HepG2 (cell line): ENCODE measurements around the gene RABIF. TPM values are rescaled to one million over a fixed set of nuclear protein-coding genes. Genes with fewer than 3 reads are reported as not detected.

ENCODE experiments used
- AHR ChIP-seq: IDR thresholded peaks from 2 replicates; pipeline ENCODE4 v1.6.1; 2018; ENCODE audit warnings: missing genetic modification reagents, missing compliant biosample characterization
- ETV5 ChIP-seq: IDR thresholded peaks from 2 replicates; pipeline ENCODE4 v1.6.1; 2018; ENCODE audit warnings: missing biosample characterization, missing genetic modification reagents, inconsistent platforms, borderline replicate concordance
- GATAD2A ChIP-seq: IDR thresholded peaks from 2 replicates; pipeline ENCODE4 v1.6.1; 2016
- KAT7 ChIP-seq: IDR thresholded peaks from 2 replicates; pipeline ENCODE4 v1.6.1; 2018; ENCODE audit warnings: borderline replicate concordance, missing compliant biosample characterization
- MED13 ChIP-seq: sonication (generic); formaldehyde crosslinking; IDR thresholded peaks from 2 replicates; pipeline ENCODE4 v1.5.0; 2020; ENCODE audit warnings: missing genetic modification reagents
- NPAS2 ChIP-seq: sonication (generic); formaldehyde crosslinking; IDR thresholded peaks from 2 replicates; pipeline ENCODE4 v1.8.0; 2022; ENCODE audit warnings: mild to moderate bottlenecking, missing genetic modification reagents, borderline replicate concordance
- STAG1 ChIP-seq: sonication (generic); formaldehyde crosslinking; IDR thresholded peaks from 2 replicates; pipeline ENCODE4 v1.4.0; 2020; ENCODE audit warnings: missing genetic modification reagents
- TGIF2 ChIP-seq: IDR thresholded peaks from 2 replicates; pipeline ENCODE4 v1.6.1; 2016; ENCODE audit warnings: control low read depth, missing compliant biosample characterization
- ZKSCAN8 ChIP-seq: IDR thresholded peaks from 2 replicates; pipeline ENCODE4 v1.6.1; 2016; ENCODE audit warnings: borderline replicate concordance, missing genetic modification reagents, missing compliant biosample characterization
- ZNF333 ChIP-seq: sonication (generic); formaldehyde crosslinking; IDR thresholded peaks from 2 replicates; pipeline ENCODE4 v1.4.0; 2020; ENCODE audit warnings: mild to moderate bottlenecking, missing genetic modification reagents, borderline replicate concordance
- ZNF589 ChIP-seq: sonication (generic); formaldehyde crosslinking; conservative IDR thresholded peaks from 2 replicates; pipeline ENCODE4 v1.8.0; 2022; ENCODE audit warnings: mild to moderate bottlenecking, moderate library complexity, missing genetic modification reagents
- polyA plus RNA-seq, 8 experiments: library from polyadenylated mRNA; depleted of rRNA in 3 of 8; stranded (reverse) in 7 of 8; unstranded in 1 of 8; fragments of >200 nt; fragmentation: Illumina TruSeq in 4 of 8; extraction: Trizol in 4 of 8; gene quantifications; 2 replicates each; pipeline versions ENCODE4 v1.2.1 to v1.2.3, GENCODE V29; 2011 to 2016; ENCODE audit warnings: low read depth in 4 of 8, missing spikeins in 1 of 8, mixed read lengths in 1 of 8; ENCODE audit not compliant: insufficient read depth in 1 of 8
- total RNA-seq, 5 experiments: library from RNA; depleted of rRNA; stranded (reverse); fragments of >200 nt; fragmentation: Illumina TruSeq; extraction: Trizol; gene quantifications; 2 replicates each; pipeline ENCODE4 v1.2.3, GENCODE V29; 2016; ENCODE audit warnings: low read depth in 1 of 5
- TF ChIP-seq, protein P1 (sequence below): sonication (generic); formaldehyde crosslinking; IDR thresholded peaks from 2 replicates; pipeline ENCODE4 v1.4.0; 2020; ENCODE audit warnings: mild to moderate bottlenecking, missing genetic modification reagents
- TF ChIP-seq, protein P2 (sequence below): IDR thresholded peaks from 2 replicates; pipeline ENCODE4 v1.6.1; 2012; ENCODE audit warnings: inconsistent platforms
- TF ChIP-seq, protein P3 (sequence below): IDR thresholded peaks from 2 replicates; pipeline ENCODE4 v1.6.1; 2016
- TF ChIP-seq, protein P4 (sequence below): sonication (generic); formaldehyde crosslinking; IDR thresholded peaks from 2 replicates; pipeline ENCODE4 v1.5.0; 2020; ENCODE audit warnings: mild to moderate bottlenecking, low read depth, missing genetic modification reagents, borderline replicate concordance
- TF ChIP-seq, protein P5 (sequence below): IDR thresholded peaks from 2 replicates; pipeline ENCODE4 v1.6.1; 2016; ENCODE audit warnings: missing compliant biosample characterization, missing genetic modification reagents, borderline replicate concordance
- TF ChIP-seq, protein P6 (sequence below): sonication (generic); formaldehyde crosslinking; IDR thresholded peaks from 2 replicates; pipeline ENCODE4 v1.5.0; 2020; ENCODE audit warnings: mild to moderate bottlenecking, missing genetic modification reagents

RABIF gene
- total and polyA plus RNA-seq, 2 of the 13 experiments (the other 11 are each of a cell fraction or from before 2014, with no cell fraction given), result 7.6 to 8.3 TPM

DNA sequence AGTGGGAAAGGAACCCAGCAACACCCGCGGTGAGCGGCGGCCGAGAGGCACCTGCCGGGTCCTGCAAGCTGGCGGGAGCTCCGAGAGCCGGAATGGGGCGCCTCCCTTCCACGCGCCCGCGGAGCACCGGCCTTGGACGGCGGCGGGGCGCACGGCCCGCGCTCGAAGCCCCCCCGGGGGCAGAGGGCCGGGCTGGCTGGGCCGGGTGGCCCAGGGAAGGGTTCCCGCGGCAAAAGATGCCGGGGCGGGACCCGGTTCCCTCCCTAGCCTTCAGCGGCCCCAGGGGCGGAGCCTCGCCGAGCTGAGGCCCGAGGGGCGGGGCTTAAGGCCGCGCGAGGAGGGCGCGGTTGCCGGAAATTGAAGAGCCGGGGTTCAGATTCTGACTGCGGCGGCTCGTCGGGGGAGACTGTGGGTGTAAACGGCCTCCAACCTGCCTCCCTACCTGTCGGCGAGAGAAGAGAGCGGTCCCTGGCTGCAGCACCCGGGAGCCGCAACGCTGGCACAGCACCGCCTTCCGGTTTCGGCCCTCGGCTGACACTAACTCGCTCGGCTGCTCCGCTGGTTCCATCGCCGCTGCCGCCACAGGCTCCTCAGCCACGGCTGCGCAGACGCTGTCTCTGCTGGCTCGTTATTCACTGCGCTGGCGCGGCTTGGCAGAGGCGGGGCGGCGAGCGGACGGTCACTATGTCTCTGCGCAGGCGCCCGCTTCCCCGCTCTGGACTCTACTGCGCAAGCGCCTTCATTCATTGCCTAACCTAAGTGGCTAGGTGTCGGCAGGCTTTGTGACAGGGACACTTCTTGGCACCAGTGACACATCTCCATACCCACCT is at the start of gene RABIF (continued):
- TF ChIP-seq, protein P1, sequence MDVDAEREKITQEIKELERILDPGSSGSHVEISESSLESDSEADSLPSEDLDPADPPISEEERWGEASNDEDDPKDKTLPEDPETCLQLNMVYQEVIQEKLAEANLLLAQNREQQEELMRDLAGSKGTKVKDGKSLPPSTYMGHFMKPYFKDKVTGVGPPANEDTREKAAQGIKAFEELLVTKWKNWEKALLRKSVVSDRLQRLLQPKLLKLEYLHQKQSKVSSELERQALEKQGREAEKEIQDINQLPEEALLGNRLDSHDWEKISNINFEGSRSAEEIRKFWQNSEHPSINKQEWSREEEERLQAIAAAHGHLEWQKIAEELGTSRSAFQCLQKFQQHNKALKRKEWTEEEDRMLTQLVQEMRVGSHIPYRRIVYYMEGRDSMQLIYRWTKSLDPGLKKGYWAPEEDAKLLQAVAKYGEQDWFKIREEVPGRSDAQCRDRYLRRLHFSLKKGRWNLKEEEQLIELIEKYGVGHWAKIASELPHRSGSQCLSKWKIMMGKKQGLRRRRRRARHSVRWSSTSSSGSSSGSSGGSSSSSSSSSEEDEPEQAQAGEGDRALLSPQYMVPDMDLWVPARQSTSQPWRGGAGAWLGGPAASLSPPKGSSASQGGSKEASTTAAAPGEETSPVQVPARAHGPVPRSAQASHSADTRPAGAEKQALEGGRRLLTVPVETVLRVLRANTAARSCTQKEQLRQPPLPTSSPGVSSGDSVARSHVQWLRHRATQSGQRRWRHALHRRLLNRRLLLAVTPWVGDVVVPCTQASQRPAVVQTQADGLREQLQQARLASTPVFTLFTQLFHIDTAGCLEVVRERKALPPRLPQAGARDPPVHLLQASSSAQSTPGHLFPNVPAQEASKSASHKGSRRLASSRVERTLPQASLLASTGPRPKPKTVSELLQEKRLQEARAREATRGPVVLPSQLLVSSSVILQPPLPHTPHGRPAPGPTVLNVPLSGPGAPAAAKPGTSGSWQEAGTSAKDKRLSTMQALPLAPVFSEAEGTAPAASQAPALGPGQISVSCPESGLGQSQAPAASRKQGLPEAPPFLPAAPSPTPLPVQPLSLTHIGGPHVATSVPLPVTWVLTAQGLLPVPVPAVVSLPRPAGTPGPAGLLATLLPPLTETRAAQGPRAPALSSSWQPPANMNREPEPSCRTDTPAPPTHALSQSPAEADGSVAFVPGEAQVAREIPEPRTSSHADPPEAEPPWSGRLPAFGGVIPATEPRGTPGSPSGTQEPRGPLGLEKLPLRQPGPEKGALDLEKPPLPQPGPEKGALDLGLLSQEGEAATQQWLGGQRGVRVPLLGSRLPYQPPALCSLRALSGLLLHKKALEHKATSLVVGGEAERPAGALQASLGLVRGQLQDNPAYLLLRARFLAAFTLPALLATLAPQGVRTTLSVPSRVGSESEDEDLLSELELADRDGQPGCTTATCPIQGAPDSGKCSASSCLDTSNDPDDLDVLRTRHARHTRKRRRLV (CRISPR knock-in tag), result no peak
- TF ChIP-seq ETV5 (peak; percentile 80), KAT7 (CRISPR knock-in tag) (peak; percentile 71; the same call in 1 of the 2 replicates), TGIF2 (CRISPR knock-in tag) (no peak), ZKSCAN8 (CRISPR knock-in tag) (no peak), ZNF589 (CRISPR knock-in tag) (peak; percentile 38; the same call in 1 of the 2 replicates), MED13 (CRISPR knock-in tag) (no peak; the same call in 1 of the 2 replicates), NPAS2 (CRISPR knock-in tag) (no peak), ZNF333 (CRISPR knock-in tag) (no peak), GATAD2A (CRISPR knock-in tag) (peak; percentile 14; the same call in 1 of the 2 replicates), STAG1 (CRISPR knock-in tag) (peak; percentile 18; the same call in 1 of the 2 replicates), AHR (CRISPR knock-in tag) (no peak)
- TF ChIP-seq, protein P2, sequence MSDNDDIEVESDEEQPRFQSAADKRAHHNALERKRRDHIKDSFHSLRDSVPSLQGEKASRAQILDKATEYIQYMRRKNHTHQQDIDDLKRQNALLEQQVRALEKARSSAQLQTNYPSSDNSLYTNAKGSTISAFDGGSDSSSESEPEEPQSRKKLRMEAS, result no peak; the same call in 1 of the 2 replicates
- TF ChIP-seq, protein P3, sequence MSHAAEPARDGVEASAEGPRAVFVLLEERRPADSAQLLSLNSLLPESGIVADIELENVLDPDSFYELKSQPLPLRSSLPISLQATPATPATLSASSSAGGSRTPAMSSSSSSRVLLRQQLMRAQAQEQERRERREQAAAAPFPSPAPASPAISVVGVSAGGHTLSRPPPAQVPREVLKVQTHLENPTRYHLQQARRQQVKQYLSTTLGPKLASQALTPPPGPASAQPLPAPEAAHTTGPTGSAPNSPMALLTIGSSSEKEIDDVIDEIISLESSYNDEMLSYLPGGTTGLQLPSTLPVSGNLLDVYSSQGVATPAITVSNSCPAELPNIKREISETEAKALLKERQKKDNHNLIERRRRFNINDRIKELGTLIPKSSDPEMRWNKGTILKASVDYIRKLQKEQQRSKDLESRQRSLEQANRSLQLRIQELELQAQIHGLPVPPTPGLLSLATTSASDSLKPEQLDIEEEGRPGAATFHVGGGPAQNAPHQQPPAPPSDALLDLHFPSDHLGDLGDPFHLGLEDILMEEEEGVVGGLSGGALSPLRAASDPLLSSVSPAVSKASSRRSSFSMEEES (CRISPR knock-in tag), result 0 out of 2 replicates have a peak, but pooled peaks have one; percentile 26
- TF ChIP-seq, protein P4, sequence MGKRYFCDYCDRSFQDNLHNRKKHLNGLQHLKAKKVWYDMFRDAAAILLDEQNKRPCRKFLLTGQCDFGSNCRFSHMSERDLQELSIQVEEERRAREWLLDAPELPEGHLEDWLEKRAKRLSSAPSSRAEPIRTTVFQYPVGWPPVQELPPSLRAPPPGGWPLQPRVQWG, result no peak
- TF ChIP-seq, protein P5, sequence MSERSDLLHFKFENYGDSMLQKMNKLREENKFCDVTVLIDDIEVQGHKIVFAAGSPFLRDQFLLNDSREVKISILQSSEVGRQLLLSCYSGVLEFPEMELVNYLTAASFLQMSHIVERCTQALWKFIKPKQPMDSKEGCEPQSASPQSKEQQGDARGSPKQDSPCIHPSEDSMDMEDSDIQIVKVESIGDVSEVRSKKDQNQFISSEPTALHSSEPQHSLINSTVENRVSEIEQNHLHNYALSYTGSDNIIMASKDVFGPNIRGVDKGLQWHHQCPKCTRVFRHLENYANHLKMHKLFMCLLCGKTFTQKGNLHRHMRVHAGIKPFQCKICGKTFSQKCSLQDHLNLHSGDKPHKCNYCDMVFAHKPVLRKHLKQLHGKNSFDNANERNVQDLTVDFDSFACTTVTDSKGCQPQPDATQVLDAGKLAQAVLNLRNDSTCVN (CRISPR knock-in tag), result no peak
- TF ChIP-seq, protein P6, sequence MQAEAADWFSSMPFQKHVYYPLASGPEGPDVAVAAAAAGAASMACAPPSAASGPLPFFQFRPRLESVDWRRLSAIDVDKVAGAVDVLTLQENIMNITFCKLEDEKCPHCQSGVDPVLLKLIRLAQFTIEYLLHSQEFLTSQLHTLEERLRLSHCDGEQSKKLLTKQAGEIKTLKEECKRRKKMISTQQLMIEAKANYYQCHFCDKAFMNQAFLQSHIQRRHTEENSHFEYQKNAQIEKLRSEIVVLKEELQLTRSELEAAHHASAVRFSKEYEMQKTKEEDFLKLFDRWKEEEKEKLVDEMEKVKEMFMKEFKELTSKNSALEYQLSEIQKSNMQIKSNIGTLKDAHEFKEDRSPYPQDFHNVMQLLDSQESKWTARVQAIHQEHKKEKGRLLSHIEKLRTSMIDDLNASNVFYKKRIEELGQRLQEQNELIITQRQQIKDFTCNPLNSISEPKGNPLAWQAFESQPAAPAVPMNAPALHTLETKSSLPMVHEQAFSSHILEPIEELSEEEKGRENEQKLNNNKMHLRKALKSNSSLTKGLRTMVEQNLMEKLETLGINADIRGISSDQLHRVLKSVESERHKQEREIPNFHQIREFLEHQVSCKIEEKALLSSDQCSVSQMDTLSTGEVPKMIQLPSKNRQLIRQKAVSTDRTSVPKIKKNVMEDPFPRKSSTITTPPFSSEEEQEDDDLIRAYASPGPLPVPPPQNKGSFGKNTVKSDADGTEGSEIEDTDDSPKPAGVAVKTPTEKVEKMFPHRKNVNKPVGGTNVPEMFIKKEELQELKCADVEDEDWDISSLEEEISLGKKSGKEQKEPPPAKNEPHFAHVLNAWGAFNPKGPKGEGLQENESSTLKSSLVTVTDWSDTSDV (CRISPR knock-in tag), result peak; percentile 16; the same call in 1 of the 2 replicates
